HCT116 (cell line): ENCODE data around the gene OCSTAMP.

Experiments used
- CEBPB ChIP-seq: IDR thresholded peaks from 2 replicates; pipeline ENCODE4 v1.6.1; 2012; ENCODE audit warnings: low read depth
- EGR1 ChIP-seq: IDR thresholded peaks from 2 replicates; pipeline ENCODE4 v1.6.1; 2012; ENCODE audit warnings: low read depth
- EZH2 ChIP-seq: fragments of 200-600 bp; sonication (generic); IDR thresholded peaks from 2 replicates; pipeline ENCODE4 v1.6.1; 2017; ENCODE audit warnings: antibody characterized with exemption, mixed run types
- EZH2phosphoT487 ChIP-seq: fragments of 200-600 bp; IDR thresholded peaks from 2 replicates; pipeline ENCODE4 v1.6.1; 2018; ENCODE audit warnings: antibody characterized with exemption, borderline replicate concordance
- POLR2A ChIP-seq: IDR thresholded peaks from 2 replicates; pipeline ENCODE4 v1.7.0; 2011; ENCODE audit warnings: borderline replicate concordance; ENCODE audit not compliant: insufficient read depth, insufficient read length; ENCODE audit errors: extremely low read depth
- POLR2AphosphoS5 ChIP-seq: IDR thresholded peaks from 2 replicates; pipeline ENCODE4 v1.6.1; 2011; ENCODE audit warnings: mild to moderate bottlenecking, low read depth, low read length, moderate library complexity
- RAD21 ChIP-seq: IDR thresholded peaks from 2 replicates; pipeline ENCODE4 v1.6.1; 2012; ENCODE audit warnings: low read depth, mild to moderate bottlenecking
- SIN3A ChIP-seq: IDR thresholded peaks from 2 replicates; pipeline ENCODE4 v1.6.1; 2012; ENCODE audit warnings: low read depth
- SP1 ChIP-seq: IDR thresholded peaks from 2 replicates; pipeline ENCODE4 v1.6.1; 2012; ENCODE audit warnings: low read depth
- TF ChIP-seq, protein P1 (sequence below), 3 experiments: fragments of 200-600 bp in 1 of 3; sonication (generic) in 1 of 3; IDR thresholded peaks in 2 of 3; conservative IDR thresholded peaks in 1 of 3; 2 replicates each; pipeline ENCODE4 v1.5.1; 2012 to 2017; ENCODE audit warnings: low read depth in 2 of 3, low read length in 2 of 3, antibody characterized with exemption in 1 of 3, borderline replicate concordance in 1 of 3, control low read depth in 1 of 3, mild to moderate bottlenecking in 1 of 3, mixed read lengths in 1 of 3, mixed run types in 1 of 3, moderate library complexity in 1 of 3; ENCODE audit not compliant: insufficient read depth in 1 of 3
- TF ChIP-seq, protein P2 (sequence below): IDR thresholded peaks from 2 replicates; pipeline ENCODE4 v1.6.1; 2012; ENCODE audit warnings: low read depth
- TF ChIP-seq, protein P3 (sequence below): IDR thresholded peaks from 2 replicates; pipeline ENCODE4 v1.6.1; 2012

DNA sequence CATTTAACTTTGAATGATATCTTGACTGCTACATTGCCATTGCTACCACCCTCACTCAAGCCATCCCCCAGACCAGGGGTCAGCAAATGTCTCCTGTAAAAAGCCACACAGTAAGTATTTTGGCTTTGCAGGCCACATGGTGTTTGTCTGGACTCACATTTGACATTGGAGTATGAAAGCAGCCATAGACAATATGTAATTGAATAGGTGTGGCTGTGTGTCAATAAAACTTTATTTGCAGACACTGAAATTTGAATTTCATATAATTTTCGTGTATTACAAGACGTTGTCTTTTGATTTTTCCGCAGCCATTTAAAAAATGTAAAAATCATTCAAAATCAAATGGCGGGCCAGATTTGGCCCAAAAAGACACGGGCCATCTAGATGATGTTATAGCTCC, 36.3 kb upstream of the OCSTAMP start:
- TF ChIP-seq, protein P1, sequence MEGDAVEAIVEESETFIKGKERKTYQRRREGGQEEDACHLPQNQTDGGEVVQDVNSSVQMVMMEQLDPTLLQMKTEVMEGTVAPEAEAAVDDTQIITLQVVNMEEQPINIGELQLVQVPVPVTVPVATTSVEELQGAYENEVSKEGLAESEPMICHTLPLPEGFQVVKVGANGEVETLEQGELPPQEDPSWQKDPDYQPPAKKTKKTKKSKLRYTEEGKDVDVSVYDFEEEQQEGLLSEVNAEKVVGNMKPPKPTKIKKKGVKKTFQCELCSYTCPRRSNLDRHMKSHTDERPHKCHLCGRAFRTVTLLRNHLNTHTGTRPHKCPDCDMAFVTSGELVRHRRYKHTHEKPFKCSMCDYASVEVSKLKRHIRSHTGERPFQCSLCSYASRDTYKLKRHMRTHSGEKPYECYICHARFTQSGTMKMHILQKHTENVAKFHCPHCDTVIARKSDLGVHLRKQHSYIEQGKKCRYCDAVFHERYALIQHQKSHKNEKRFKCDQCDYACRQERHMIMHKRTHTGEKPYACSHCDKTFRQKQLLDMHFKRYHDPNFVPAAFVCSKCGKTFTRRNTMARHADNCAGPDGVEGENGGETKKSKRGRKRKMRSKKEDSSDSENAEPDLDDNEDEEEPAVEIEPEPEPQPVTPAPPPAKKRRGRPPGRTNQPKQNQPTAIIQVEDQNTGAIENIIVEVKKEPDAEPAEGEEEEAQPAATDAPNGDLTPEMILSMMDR (IDR thresholded peaks at IDR 0.05 in 2 of 3, conservative IDR thresholded peaks at IDR 0.05 in 1 of 3; ENCODE audit: borderline replicate concordance in 1 of 3, insufficient read depth in 1 of 3, low read depth in 2 of 3, low read length in 2 of 3): no peak
- TF ChIP-seq EZH2 (no peak), EGR1 (no peak), EZH2phosphoT487 (no peak), POLR2AphosphoS5 (no peak), SIN3A (no peak), POLR2A (no peak), CEBPB (no peak), RAD21 (no peak), SP1 (no peak)
- TF ChIP-seq, protein P2, sequence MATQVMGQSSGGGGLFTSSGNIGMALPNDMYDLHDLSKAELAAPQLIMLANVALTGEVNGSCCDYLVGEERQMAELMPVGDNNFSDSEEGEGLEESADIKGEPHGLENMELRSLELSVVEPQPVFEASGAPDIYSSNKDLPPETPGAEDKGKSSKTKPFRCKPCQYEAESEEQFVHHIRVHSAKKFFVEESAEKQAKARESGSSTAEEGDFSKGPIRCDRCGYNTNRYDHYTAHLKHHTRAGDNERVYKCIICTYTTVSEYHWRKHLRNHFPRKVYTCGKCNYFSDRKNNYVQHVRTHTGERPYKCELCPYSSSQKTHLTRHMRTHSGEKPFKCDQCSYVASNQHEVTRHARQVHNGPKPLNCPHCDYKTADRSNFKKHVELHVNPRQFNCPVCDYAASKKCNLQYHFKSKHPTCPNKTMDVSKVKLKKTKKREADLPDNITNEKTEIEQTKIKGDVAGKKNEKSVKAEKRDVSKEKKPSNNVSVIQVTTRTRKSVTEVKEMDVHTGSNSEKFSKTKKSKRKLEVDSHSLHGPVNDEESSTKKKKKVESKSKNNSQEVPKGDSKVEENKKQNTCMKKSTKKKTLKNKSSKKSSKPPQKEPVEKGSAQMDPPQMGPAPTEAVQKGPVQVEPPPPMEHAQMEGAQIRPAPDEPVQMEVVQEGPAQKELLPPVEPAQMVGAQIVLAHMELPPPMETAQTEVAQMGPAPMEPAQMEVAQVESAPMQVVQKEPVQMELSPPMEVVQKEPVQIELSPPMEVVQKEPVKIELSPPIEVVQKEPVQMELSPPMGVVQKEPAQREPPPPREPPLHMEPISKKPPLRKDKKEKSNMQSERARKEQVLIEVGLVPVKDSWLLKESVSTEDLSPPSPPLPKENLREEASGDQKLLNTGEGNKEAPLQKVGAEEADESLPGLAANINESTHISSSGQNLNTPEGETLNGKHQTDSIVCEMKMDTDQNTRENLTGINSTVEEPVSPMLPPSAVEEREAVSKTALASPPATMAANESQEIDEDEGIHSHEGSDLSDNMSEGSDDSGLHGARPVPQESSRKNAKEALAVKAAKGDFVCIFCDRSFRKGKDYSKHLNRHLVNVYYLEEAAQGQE: no peak
- TF ChIP-seq, protein P3, sequence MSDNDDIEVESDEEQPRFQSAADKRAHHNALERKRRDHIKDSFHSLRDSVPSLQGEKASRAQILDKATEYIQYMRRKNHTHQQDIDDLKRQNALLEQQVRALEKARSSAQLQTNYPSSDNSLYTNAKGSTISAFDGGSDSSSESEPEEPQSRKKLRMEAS: no peak
